Neuronal stem cell (in vitro differentiated cells): ENCODE data around the gene SERPINH1.
A peak's percentile ranks its signal among the peaks of the same experiment; 100 is the strongest.

Source experiments
- DNase-seq: peaks from one replicate; pipeline ENCODE4 v3.0.0-alpha.2; 2013; ENCODE audit warnings: low spot score
- H2AFZ ChIP-seq: one replicate; pipeline ENCODE4 v1.6.1; 2013; ENCODE audit warnings: mild to moderate bottlenecking, low read length, inconsistent platforms
- H2AK5ac ChIP-seq: 2 replicates; pipeline ENCODE4 v1.6.1; 2013; ENCODE audit warnings: low read depth, mild to moderate bottlenecking, inconsistent platforms, low read length, moderate library complexity, mixed read lengths
- H2BK120ac ChIP-seq: 2 replicates; pipeline ENCODE4 v1.6.1; 2013; ENCODE audit warnings: low read depth, mild to moderate bottlenecking, inconsistent platforms, low read length, moderate library complexity, mixed read lengths
- H2BK12ac ChIP-seq: one replicate; pipeline ENCODE4 v1.6.1; 2013; ENCODE audit warnings: low read length, inconsistent platforms
- H2BK15ac ChIP-seq: 2 replicates; pipeline ENCODE4 v1.6.1; 2013; ENCODE audit warnings: mild to moderate bottlenecking, low read length, inconsistent platforms, mixed read lengths
- H2BK5ac ChIP-seq: one replicate; pipeline ENCODE4 v1.6.1; 2013; ENCODE audit warnings: inconsistent platforms, mild to moderate bottlenecking, low read length, moderate library complexity
- H3K14ac ChIP-seq: one replicate; pipeline ENCODE4 v1.6.1; 2013; ENCODE audit warnings: low read length, inconsistent platforms
- H3K18ac ChIP-seq: 2 replicates; pipeline ENCODE4 v1.6.1; 2013; ENCODE audit warnings: low read length, inconsistent platforms
- H3K23ac ChIP-seq: 2 replicates; pipeline ENCODE4 v1.6.1; 2013; ENCODE audit warnings: low read depth, mild to moderate bottlenecking, mixed read lengths, low read length, inconsistent platforms; ENCODE audit not compliant: poor library complexity
- H3K27ac ChIP-seq: replicated peaks from 3 replicates; pipeline ENCODE4 v1.5.1; 2013; ENCODE audit warnings: low read length, inconsistent platforms
- H3K27me3 ChIP-seq, 3 experiments: 2 replicates each; pipeline ENCODE4 v1.6.1; 2013; ENCODE audit warnings: low read length in 3 of 3, mild to moderate bottlenecking in 2 of 3, inconsistent platforms in 1 of 3, low read depth in 1 of 3, mixed read lengths in 1 of 3, moderate library complexity in 1 of 3; ENCODE audit not compliant: control insufficient read depth in 3 of 3, insufficient read depth in 3 of 3
- H3K36me3 ChIP-seq, 2 donors: replicated peaks in 1 of 2; 2 replicates each; pipeline ENCODE4 v1.6.1; 2013; ENCODE audit warnings: low read length in 2 of 2; ENCODE audit not compliant: control insufficient read depth in 2 of 2, insufficient read depth in 2 of 2
- H3K4ac ChIP-seq: 2 replicates; pipeline ENCODE4 v1.6.1; 2013; ENCODE audit warnings: inconsistent platforms, mild to moderate bottlenecking, low read length, moderate library complexity
- H3K4me1 ChIP-seq, 2 donors: 1 replicate in 1 of 2; 2 replicates in 1 of 2; pipeline ENCODE4 v1.6.1; 2013; ENCODE audit warnings: low read length in 2 of 2, low read depth in 1 of 2; ENCODE audit not compliant: control insufficient read depth in 2 of 2, insufficient read depth in 1 of 2
- H3K4me2 ChIP-seq: one replicate; pipeline ENCODE4 v1.6.1; 2013; ENCODE audit warnings: mild to moderate bottlenecking, low read length, inconsistent platforms; ENCODE audit not compliant: insufficient read depth, poor library complexity, severe bottlenecking
- H3K4me3 ChIP-seq, 2 donors: 2 replicates each; pipeline ENCODE4 v1.5.1; 2013; ENCODE audit warnings: low read length in 2 of 2, mild to moderate bottlenecking in 2 of 2, inconsistent platforms in 1 of 2, moderate library complexity in 1 of 2
- H3K79me1 ChIP-seq: one replicate; pipeline ENCODE4 v1.6.1; 2013; ENCODE audit warnings: low read depth, mild to moderate bottlenecking, inconsistent platforms, low read length, moderate library complexity
- H3K9ac ChIP-seq: one replicate; pipeline ENCODE4 v1.6.1; 2013; ENCODE audit warnings: mild to moderate bottlenecking, low read depth, low read length, inconsistent platforms; ENCODE audit not compliant: poor library complexity
- H3K9me3 ChIP-seq, 2 donors: replicated peaks in 1 of 2; 2 replicates each; pipeline versions ENCODE3 to v1.6.1; 2013; ENCODE audit warnings: low read length in 2 of 2, mild to moderate bottlenecking in 2 of 2, inconsistent platforms in 1 of 2, low read depth in 1 of 2, mixed read lengths in 1 of 2, moderate library complexity in 1 of 2; ENCODE audit not compliant: control insufficient read depth in 2 of 2, insufficient read depth in 1 of 2
- H4K8ac ChIP-seq: one replicate; pipeline ENCODE4 v1.6.1; 2013; ENCODE audit warnings: low read depth, mild to moderate bottlenecking, inconsistent platforms, low read length, moderate library complexity
- H4K91ac ChIP-seq: one replicate; pipeline ENCODE4 v1.6.1; 2013; ENCODE audit warnings: low read length, low read depth, mild to moderate bottlenecking, inconsistent platforms; ENCODE audit not compliant: poor library complexity
- WGBS, 2 donors: extraction: QIAGEN DNeasy Blood & Tissue Kit; methylation state at CpG; one replicate each; pipeline ENCODE4 v1.1.7; 2013; ENCODE audit warnings: missing lambda C conversion rate in 2 of 2, mixed read lengths in 1 of 2; ENCODE audit not compliant: insufficient read length in 2 of 2, insufficient replicate concordance in 1 of 2; ENCODE audit errors: extremely low coverage in 2 of 2; 5-methylcytosine and 5-hydroxymethylcytosine counted together

The SERPINH1 gene

GRCh38 chr11:75565221-75565814 is 3.3 kb downstream of the SERPINH1 start:
- H3K79me1 ChIP-seq: peaks cover 10% of the 10 kb centered on the region
- H3K27ac ChIP-seq: peak overlapping the region; percentile 58
- H2AK5ac ChIP-seq: peak overlapping the region; percentile 16
- H2BK120ac ChIP-seq: no peak overlapping the region
- no peak overlapping the region for H2AFZ ChIP-seq
- H3K4me2 ChIP-seq: peak overlapping the region; percentile 15
- peak overlapping the region; percentile 45 for H2BK5ac ChIP-seq
- H3K9me3 ChIP-seq: no peaks in the 10 kb centered on the region
- no peak overlapping the region for H2BK15ac ChIP-seq
- H3K4ac ChIP-seq: no peak overlapping the region
- no peaks in the 10 kb centered on the region for H3K27me3 ChIP-seq
- DNase-seq: no peak
- WGBS, 2 donors: no CpG with 5 or more reads among the region's 5 CpGs
- H4K8ac ChIP-seq: no peak overlapping the region
- no peak overlapping the region for H3K4me3 ChIP-seq
- H3K36me3 ChIP-seq: peaks cover 36 to 69% of the 10 kb centered on the region in 2 donors
- H3K9ac ChIP-seq: no peak overlapping the region
- H2BK12ac ChIP-seq: no peak overlapping the region
- H4K91ac ChIP-seq: no peak overlapping the region
- H3K4me1 ChIP-seq: peaks cover 32% of the 10 kb centered on the region in 2 donors
- no peak overlapping the region for H3K23ac ChIP-seq
- H3K18ac ChIP-seq: peak overlapping the region; percentile 49
- H3K14ac ChIP-seq: no peak overlapping the region

- Histone ChIP-seq H2BK15ac (no peak overlapping the region), H2AFZ (no peak overlapping the region), H2AK5ac (peak overlapping the region; percentile 72), H2BK5ac (peak overlapping the region; percentile 88), H4K8ac (no peak overlapping the region), H3K79me1 (peaks cover 10% of the 10 kb centered on the region), H3K9me3 (no peaks in the 10 kb centered on the region), H3K23ac (peak overlapping the region; percentile 44), H4K91ac (peak overlapping the region; percentile 8), H3K27ac (peak overlapping the region; percentile 55), H3K14ac (no peak overlapping the region), H2BK12ac (peak overlapping the region; percentile 78), H2BK120ac (peak overlapping the region; percentile 28), H3K27me3 (no peaks in the 10 kb centered on the region), H3K18ac (peak overlapping the region; percentile 79), H3K4me3 (no peak overlapping the region), H3K4me2 (no peak overlapping the region), H3K4me1 (peaks cover 29 to 30% of the 10 kb centered on the region in 2 donors), H3K36me3 (peaks cover 43 to 77% of the 10 kb centered on the region in 2 donors), H3K9ac (peak overlapping the region; percentile 45), H3K4ac (peak overlapping the region; percentile 6)
- no CpG with 5 or more reads among the region's 43 CpGs for WGBS, 2 donors
- DNase-seq: no peak
Observed at GRCh38 chr11:75565916-75566762, 4.1 kb downstream of the SERPINH1 start.

- Histone ChIP-seq H4K91ac (no peak overlapping the region), H3K4me2 (no peak overlapping the region), H4K8ac (no peak overlapping the region), H2BK15ac (no peak overlapping the region), H3K27ac (no peak overlapping the region), H3K4ac (peak overlapping the region; percentile 6), H2BK12ac (no peak overlapping the region), H3K4me1 (peaks cover 25 to 26% of the 10 kb centered on the region in 2 donors), H3K9ac (peak overlapping the region; percentile 45), H3K79me1 (peaks cover 10% of the 10 kb centered on the region), H2BK120ac (no peak overlapping the region), H3K4me3 (no peak overlapping the region), H3K27me3 (no peaks in the 10 kb centered on the region), H3K14ac (no peak overlapping the region), H3K18ac (peak overlapping the region; percentile 79), H3K23ac (peak overlapping the region; percentile 44), H2AFZ (no peak overlapping the region), H3K9me3 (no peaks in the 10 kb centered on the region), H2BK5ac (no peak overlapping the region), H2AK5ac (peak overlapping the region; percentile 72), H3K36me3 (peaks cover 50 to 84% of the 10 kb centered on the region in 2 donors)
- DNase-seq: no peak
- WGBS, 2 donors: no CpG with 5 or more reads among the region's 34 CpGs
Observed at GRCh38 chr11:75566763-75567279, 4.8 kb downstream of the SERPINH1 start.

- Histone ChIP-seq H3K14ac (no peak overlapping the region), H2BK120ac (no peak overlapping the region), H3K9me3 (no peaks in the 10 kb centered on the region), H3K9ac (no peak overlapping the region), H2AFZ (no peak overlapping the region), H2AK5ac (no peak overlapping the region), H4K91ac (no peak overlapping the region), H2BK15ac (no peak overlapping the region), H3K36me3 (peaks cover 60 to 95% of the 10 kb centered on the region in 2 donors), H2BK5ac (no peak overlapping the region), H2BK12ac (no peak overlapping the region), H3K18ac (peak overlapping the region; percentile 15), H3K4ac (no peak overlapping the region), H4K8ac (no peak overlapping the region), H3K27ac (no peak overlapping the region), H3K4me2 (no peak overlapping the region), H3K23ac (no peak overlapping the region), H3K27me3 (no peaks in the 10 kb centered on the region), H3K4me3 (no peak overlapping the region), H3K79me1 (peaks cover 10% of the 10 kb centered on the region), H3K4me1 (peaks cover 25 to 26% of the 10 kb centered on the region in 2 donors)
- no peak for DNase-seq
- no CpG with 5 or more reads among the region's 6 CpGs for WGBS, 2 donors
Observed at GRCh38 chr11:75567971-75568370, 5.9 kb downstream of the SERPINH1 start.
